ENCODE data around the gene PNPLA4.

PNPLA4 gene, protein sequence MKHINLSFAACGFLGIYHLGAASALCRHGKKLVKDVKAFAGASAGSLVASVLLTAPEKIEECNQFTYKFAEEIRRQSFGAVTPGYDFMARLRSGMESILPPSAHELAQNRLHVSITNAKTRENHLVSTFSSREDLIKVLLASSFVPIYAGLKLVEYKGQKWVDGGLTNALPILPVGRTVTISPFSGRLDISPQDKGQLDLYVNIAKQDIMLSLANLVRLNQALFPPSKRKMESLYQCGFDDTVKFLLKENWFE

DNA sequence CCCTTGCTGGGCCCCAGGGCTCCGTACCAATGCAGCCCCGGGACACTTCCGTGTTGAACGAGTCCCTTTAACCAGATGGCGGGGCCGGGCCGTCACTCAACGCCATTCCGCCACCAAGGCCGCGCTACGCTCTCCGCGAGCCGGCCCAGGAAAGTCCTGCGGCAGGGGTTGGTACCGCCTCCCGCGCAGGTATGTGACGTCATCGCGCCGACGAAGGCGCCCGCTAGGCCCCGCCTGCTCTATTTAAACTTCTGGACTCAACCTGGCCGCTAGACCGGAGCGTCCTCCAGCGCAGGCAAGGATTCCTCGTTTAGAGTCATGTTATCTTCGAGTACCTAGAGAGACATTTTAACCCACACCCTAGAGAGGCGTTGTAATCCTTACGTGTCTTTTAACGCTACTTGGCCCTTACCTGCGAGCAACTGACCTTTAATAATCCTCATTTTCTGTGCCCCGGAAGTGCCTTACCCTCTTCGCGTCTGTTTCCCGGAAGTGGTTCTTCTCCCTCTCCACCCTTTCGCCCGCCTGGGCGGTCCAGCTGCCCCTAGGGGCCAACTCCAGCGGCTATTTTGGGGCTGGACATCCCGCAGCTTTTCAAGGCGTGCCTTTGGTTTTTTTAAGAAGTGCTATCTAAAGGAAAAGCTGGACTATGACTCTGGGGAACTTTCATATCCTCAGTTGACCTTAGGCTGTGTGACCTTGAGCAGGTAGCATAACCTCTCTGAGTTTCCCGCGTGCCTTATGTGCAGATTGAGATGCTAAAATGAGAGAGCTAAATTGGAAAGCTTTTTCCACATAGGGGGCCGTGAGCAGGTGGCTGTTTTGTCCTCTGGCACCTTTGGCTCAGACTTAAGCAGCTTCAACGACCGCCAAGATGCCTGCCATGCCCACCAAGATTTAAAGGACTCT lies at the start of gene PNPLA4:
Gene PNPLA4, minus strand, starts transcription at position 155 of the 909 bp plus-strand sequence. CDS start 1,294 bp downstream, outside the sequence.
- DNase-seq: peak; percentile 92

DNA sequence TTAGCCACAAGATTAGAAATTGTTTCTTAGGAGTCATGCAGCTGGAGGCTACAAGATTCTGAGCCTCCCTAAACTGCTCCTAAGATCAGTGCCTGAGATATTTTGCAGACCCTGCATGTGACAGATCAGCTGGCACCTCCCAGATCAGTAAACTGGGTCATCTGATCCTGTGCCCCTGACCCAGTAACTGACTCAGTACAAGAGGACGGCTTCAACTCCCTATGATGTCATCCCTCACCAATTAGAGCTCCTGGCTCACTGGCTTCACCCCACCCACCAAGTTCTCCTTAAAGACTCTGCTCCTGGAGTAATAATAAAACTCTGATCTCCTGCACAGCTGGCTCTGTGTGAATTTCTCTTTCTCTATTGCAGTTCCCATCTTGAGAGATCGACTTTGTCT lies 45.4 kb upstream of the PNPLA4 start:
- no peak for DNase-seq

DNA sequence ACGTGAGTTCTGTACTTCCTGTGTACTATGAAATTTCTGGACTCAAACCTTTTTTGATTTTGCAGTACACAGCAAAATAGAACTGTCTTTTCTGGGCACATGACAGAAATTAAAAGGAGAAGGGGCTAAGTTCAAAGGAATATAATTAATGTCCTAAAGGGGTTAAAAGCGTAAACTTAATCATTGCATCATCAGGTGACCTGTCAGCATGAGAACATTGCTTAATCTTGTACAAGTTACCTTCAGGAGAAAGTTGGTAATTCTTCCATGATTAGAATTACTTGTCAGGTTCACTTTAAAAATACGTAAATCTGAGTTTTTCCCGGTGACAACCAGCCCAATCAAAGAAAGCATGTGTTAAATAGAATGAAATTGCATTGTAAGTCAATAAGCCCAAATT lies 43.2 kb upstream of the PNPLA4 start:
- no peak for DNase-seq

DNA sequence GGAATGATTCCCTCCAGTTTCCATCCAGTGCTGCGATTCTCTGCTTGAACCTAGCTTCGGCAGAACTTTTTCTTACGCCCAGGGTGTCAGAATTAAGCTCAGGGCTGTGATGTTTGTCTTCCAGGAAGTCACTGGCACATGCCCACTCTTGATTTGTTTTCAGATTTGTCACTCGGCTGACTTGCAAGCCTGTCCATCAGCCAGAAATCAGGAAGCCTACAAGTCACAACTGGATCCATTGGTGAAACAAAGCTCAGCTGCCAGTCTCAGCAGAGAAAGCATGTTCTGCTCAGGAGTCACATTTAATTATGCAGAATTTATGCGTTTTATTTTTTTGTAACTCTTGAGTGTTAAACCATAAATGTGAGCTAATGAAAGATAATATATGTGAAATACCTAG lies 38.2 kb upstream of the PNPLA4 start:
- DNase-seq: no peak

DNA sequence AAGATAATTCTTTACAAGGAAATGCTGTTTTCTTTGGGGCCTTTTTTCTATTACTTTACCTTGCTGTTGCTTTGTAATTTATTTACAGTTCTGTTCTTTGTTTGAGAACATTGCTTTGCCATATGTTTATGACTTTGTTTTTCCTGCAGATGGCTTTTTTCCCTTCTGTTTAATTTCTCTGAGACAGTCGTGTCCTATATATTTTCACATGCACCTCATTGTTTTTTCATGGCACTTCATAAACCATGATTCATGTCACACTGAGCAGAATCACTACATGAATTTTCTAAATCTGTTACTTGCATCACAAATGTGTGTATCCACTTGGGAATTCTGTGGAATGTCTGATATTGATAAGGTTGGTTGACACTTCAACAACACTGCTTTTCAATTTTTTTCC lies 33.0 kb upstream of the PNPLA4 start:
- DNase-seq: no peak

DNA sequence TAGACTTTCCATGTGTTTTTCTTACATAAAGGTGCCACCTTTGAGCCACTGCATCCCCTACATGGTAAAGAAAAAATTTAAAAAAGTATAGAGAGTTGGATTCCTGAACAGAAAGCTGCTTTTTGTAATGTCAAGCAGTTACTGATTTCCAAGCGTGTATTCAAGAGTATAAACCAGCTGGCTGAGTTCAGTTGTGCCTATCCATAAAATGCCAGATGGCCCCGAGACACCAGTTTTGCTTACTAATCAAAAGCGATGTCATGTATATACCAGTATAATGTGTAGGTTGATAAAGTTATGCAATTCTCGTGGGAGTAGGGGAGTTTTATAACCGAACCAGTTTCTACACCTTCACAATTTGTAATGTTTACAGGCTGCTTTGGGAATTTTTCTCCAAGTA lies 26.2 kb upstream of the PNPLA4 start:
- no peak for DNase-seq

DNA sequence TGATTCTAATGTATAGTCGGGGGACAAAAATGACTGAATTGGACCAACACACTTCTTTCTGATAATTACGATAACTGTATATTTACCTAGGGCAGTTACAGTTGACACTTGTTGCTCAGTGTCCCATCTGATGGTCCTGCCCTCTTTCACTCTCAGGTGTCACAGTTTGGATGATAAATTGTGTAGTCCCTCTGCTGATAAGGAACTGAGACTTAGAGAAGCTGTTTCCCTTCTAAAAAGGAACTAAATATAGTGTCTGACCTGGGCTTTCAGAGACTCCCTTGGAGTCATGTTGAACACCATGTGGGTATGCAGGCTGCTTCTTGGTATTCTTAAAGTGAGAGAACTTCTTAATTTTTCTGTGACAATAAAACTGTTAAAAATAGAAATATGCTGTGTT lies 23.7 kb upstream of the PNPLA4 start:
- no peak for DNase-seq

DNA sequence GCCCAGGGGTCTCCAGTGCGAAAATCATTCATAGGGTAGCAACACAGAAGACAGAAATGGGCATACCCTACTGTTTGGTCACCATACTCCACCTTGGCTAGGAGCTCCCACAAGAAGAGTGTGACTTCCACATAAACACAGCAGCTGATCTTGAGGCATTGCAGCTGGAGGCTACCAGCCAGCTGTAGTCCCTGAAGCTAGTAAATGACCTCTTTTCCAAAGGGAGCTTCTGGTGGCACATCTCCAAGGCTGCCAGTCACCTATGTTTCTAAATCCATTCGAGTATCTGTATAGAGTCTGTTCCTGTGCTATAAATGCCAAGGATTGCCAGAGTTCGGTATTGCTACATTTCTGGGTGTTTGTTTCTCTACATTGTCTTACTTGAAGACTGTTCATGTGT lies 21.3 kb upstream of the PNPLA4 start:
- no peak for DNase-seq

DNA sequence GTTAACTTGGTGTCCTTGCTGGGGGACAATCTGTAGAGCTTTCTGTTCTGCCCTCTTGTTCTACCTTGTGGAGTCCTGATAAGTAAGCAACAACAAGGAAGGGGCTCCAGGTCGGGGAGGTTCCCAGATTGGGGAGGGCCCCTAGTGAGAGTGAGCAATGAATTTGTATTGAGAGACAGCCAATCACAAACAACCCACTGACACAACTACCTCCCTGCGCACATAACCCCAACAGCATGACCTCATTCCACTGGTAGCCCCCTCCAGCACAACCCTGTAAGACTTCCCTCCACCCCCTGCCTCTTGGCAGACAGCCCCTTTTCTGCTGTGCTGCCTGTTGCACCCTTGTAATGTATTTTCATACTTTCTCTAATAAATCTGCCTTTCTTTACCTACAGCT lies 19.7 kb upstream of the PNPLA4 start:
- DNase-seq: no peak

DNA sequence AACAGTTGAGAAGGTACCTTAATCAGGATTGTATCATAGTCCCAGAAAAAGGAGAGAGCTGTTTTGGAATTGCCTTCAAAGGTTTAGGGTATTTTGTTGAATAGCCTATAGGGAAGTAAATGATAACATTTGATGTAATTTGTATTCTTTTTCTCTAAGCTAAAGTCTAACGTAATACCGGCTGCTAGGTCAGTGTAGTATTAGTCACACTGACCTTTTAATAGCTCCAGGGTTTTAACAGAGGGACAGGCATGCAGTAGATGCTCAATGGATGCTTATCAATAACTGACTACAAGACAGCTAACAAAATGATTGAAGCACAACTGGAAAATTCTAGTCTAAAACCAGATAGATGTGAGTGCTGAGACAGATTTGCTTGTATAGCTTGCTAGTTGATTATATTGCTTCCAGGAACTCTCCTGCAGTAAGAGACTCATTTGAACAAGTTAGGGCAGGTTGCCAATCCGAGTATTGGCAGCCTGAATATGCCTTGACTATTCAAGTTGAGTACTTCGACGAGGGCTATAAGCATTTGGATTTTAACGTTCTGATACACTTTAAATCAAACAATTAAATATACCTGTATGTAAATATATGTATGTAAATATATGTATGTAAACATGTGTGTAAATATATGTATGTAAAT lies 16.5 kb upstream of the PNPLA4 start:
- no peak for DNase-seq

DNA sequence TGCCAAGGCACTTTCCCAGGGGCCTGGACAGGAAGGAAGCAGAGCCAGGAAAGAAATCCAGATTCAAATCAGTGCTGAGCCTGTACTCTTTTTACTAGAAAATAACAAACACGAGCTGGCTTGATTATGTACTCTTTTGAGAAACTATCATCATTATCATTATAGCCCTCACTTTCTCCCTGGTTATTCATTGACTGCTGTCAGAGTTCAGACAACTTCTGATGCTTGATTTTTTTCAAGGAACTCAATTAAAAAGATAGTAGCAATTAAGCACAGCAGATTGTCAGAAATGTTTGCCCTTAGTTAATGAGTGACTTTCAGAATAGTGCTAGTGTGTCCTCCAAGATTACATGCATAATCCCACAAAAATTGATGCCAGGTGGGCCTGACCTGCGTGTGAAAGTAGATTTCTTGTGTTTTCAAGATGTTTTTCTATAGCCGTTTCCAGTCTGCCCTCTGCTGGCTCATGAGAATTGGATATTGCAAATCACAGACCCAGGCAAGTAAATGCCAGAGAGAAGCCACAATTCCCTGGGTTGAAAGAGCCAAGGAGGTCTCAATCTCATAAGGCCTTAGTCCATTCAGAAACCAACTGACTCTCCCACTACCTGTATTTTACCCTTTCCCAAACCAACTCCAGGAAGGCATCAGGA lies 14.3 kb upstream of the PNPLA4 start:
- DNase-seq: no peak

DNA sequence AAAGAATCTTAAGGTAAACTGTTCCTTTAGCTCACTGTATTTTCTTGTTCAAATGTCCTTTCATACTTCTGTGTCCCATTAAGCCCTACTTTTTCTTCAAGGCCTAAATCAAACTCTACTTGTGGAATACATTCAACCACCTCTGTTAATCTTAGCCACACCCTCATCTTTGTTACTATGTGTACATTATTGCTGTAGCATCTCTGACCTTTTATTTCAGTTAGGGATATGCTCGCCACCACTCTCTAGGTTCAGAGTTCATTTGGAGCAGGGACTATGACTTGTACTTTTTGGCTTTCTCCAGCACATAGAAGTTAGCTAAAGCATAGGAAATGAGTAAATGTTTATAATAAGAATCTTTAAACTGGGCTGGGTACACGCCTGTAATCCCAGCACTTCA lies 6.8 kb upstream of the PNPLA4 start:
- no peak for DNase-seq

DNA sequence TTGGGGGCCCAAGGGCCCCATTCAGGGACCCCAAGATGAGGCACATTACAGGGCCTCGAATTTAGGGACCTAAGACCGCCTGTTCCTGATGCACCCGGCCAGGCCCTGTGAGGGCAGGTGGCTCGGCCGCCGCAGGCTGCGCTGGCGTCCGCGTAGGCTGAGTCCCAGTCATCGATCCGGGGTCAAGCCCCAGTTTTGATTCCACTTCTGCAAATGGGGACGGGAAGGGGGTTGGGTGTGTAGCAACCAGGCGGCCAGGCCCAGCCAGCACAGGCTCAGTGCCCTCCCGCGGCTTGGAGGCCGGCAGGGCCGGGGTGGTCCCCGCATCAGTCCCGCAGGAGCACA lies 327 bp downstream of the PNPLA4 start:
- no peak for DNase-seq

DNA sequence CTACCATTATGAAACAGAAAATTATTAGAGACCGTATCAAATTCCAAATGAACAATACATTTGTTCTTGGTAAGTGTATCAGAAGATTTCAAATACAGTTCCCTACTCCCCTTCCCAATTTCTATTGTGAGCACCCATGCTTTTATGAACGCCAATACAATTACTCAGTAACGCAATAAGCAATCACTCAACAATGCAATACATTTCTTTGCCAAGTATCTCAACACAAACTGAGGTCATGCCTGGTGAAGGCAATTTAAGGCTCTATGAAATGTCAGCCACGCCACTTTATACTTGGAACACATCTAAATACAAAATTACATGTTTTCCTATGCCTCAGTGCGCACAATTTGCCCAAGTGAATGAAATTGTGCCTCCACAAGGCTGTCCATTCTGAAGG lies 712 bp downstream of the PNPLA4 start:
- DNase-seq: no peak

DNA sequence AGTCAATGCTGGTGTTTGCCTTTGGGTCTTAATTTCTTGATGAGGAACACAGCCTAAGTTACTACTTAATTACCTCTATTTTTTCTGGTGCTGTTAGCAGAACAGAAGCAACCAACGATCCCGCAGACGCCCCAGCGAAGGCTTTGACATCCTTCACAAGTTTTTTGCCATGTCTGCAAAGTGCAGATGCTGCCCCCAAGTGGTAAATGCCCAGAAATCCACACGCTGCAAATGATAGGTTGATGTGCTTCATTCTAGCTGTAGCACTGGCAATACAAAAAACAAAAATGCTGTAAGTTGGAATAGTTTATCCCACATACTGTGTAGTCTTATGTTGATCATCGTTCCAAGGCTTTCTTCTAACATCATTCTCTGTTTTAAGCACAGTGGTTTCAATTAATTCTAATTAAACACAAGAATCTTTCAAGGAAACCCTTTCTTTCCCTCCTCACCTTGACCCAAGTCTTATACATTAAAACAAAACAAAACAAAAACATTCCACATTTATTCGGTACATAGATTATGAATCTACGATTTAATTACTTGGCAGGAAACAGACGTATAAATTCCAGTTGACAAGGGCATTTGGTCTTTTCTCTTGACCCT lies 1.2 kb downstream of the PNPLA4 start:
- peak; percentile 63 for DNase-seq

DNA sequence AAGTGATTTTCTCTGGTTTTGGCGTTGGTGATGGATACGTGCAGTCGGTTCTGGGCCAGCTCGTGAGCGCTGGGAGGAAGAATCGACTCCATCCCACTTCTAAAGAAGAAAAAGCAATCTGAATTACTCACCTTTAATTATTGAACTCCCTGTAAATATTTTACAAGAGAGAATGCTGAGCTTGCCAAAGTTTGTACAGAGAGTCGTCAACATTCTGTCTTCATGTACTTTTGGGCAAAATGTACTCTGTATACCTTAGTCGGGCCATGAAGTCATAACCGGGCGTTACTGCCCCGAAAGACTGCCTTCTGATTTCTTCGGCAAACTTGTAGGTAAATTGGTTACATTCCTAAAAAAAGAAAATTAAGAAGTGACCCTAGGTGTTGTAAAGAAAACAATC lies 5.5 kb downstream of the PNPLA4 start:
- no peak for DNase-seq

DNA sequence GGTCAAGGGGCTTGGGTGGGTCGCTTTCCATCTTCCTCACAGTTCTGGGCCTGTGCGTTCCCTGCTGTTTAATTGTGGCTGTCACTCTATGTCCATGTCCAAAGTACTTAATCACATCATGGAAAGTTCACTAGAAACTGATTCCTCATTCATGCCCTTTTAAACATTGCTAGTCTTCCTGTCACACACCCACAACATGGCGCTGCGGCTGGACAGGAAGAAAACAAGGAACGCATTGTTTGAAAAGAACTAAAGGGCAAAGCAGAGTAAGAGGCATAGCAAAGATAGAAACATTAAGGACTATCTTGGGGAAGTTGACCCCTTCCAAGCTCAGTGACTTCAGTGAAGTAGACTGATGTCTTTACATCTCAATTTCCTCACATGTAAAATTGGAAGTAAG lies 18.4 kb downstream of the PNPLA4 start:
- DNase-seq: no peak

DNA sequence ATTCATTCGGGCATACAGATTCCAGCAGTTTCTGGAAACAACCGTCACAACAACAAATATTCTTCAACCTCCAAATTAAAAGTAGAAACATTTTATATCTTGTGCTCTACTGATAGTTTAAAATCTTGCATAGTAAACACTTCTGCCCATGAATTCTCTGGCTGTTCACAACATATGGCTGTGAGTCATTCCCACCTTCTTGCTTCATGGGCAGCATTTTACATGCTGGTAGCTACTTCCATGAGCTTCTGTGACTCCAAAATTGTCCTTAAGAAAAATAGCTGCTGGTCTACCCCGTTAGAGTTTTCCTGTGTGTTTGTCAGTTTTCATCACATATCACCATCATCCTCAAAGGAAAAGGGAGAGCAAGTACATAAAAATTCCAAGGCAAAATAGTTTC lies 22.7 kb downstream of the PNPLA4 start:
- DNase-seq: no peak

DNA sequence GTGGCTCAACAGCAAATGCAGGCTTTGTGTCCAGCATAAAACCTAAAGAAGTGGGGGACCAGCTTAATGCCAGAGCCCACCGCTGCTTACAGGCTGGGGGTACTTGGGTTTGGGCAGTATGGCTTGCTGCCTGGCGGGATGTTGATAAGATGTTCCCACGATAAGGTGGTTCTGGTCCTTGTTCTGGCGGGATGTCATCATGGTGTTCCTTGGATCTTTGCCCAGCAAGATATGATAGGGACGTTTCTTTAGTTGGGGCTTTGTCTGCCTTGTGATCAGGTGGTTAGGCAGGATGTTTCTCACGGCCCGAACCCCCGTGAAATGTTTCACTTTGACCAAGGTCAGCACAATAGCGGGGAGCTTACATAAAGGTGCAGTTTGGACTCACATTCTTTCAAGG lies 35.3 kb downstream of the PNPLA4 start:
- no peak for DNase-seq

DNA sequence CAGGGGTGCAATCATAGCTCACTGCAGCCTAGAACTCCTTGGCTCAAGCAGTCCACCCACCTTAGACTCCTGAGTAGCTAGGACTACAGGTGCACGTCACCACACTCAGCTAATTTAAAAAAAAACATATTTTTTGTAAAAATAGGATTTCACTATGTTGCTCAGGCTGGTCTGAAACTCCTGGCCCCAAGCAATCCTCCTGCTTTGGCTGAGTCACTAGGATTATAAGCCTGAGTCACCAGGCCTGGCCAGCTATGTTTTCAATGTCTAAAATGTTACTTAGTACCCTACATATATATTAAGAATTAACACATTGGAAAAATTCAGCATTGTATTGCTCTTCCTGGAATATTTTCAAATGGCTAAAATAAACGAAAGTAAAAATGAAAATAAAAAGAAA lies 37.5 kb downstream of the PNPLA4 start:
- DNase-seq: no peak

DNA sequence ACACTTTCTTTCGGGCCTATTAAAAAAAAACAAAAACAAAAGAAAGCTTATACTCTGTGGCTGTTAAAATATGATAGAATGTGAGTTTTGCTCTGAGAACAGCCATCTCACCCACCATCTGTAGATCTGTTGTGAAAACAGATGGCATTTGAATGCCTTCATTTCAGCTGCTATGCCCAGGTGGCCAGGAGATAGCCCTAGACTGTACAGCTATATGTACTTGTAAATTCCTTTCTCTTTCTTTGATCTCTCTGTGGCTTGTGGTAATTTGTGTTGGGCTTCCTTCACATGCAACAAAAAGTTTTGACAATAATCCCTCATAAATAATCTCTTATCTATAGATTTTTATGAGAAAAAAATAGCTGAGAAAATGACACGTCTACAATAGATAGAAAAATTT lies 38.1 kb downstream of the PNPLA4 start:
- no peak for DNase-seq

DNA sequence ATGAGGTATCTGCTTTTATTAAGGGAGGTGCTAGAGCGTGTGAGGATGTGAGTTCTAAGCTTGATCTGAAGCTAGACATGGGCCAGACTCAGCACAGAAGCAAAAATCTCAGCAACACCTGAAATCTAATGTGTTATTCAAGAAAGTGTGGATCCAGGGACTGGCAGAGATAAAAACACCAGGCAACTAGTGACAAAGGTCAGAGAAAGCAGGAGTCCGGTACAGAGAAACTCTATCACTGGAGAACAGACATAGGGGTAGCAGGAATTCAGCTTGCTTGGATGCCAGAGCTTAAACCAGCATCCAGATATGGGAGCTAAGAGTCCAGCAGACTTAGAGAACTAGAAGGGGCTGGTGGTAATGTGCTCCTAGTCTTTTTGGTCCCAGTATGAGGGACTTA lies 50.3 kb downstream of the PNPLA4 start:
- DNase-seq: no peak

DNA sequence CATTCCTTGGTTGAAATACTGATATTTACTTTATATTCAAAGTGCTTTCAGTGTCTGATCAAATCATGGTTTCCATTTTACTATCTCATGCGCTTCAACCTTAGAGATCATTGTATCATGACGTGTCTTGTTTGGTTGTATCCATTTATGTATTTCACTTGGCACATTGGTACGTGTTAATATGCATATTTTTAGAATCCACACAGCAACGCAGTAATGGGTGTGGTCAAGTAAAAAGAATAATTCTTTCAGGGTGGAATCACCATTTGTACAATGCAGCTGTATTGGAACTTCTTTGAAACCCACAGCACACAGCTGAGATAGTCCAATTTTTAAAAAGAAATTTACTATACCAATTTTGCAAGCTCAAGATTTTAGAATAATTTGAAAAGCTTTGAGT lies 55.2 kb downstream of the PNPLA4 start:
- no peak for DNase-seq

Data from femur (tissue), 1 donor.